ENCODE data around the gene CHRNG. TPM values are rescaled to one million over a fixed set of nuclear protein-coding genes. Genes with fewer than 3 reads are reported as not detected.

The CHRNG gene
- total and polyA plus RNA-seq, 2 donors (not counting 3 experiments of a cell fraction or from before 2014, with no cell fraction given) = not detected

GRCh38 chr2:232491139-232491780, 48.2 kb upstream of the CHRNG start:
- CTCF ChIA-PET = no interaction called here

More at GRCh38 chr2:232491139-232491780, 48.2 kb upstream of the CHRNG start:
- H4K20me1 ChIP-seq (replicated peaks; ENCODE audit: control insufficient read depth, extremely low read depth, insufficient read depth, low read length) = no peaks in the 10 kb centered on the region
- H3K9ac ChIP-seq (replicated peaks; ENCODE audit: extremely low read depth, insufficient read depth, low read length) = no peak overlapping the region
- TF ChIP-seq MAX (IDR thresholded peaks at IDR 0.05; ENCODE audit: insufficient read depth, insufficient read length) (no peak), GATA2 (IDR thresholded peaks at IDR 0.05; ENCODE audit: insufficient read depth, insufficient read length, low read depth, low read length) (no peak), FOS (IDR thresholded peaks at IDR 0.05; ENCODE audit: borderline replicate concordance, insufficient read depth, low read length) (no peak), JUN (IDR thresholded peaks at IDR 0.05; ENCODE audit: borderline replicate concordance, insufficient read depth, insufficient read length, low read depth) (no peak), CTCF (IDR thresholded peaks at IDR 0.05; ENCODE audit: extremely low read depth in 1 of 2, insufficient read depth in 1 of 2, low read depth in 1 of 2, low read length in 2 of 2) (no peak), MYC (IDR thresholded peaks at IDR 0.05; ENCODE audit: low read depth, low read length) (no peak), POLR2AphosphoS5 (IDR thresholded peaks at IDR 0.05; ENCODE audit: insufficient read depth, low read depth, low read length) (no peak), EZH2 (IDR thresholded peaks at IDR 0.05; ENCODE audit: borderline replicate concordance, low read depth, low read length, severe bottlenecking) (no peak), POLR2A (IDR thresholded peaks at IDR 0.05; ENCODE audit: low read depth, low read length) (no peak)
- no peaks in the 10 kb centered on the region for H3K9me3 ChIP-seq (replicated peaks; ENCODE audit: control insufficient read depth, insufficient read depth, low read length)
- no peak for FAIRE-seq
- H3K4me2 ChIP-seq (ENCODE audit: insufficient read depth, low read length) = no peak overlapping the region
- BruUV-seq (replicated peaks) = no TSS peak
- H3K9me1 ChIP-seq (replicated peaks; ENCODE audit: control insufficient read depth, extremely low read depth, insufficient read depth, low read length) = no peaks in the 10 kb centered on the region
- no peaks in the 10 kb centered on the region for H3K4me1 ChIP-seq (ENCODE audit: control insufficient read depth, extremely low read depth, insufficient read depth, low read length)
- POLR2A ChIA-PET = no interaction called here
- no peaks in the 10 kb centered on the region for H3K79me2 ChIP-seq (ENCODE audit: control insufficient read depth, insufficient read depth, low read length)
- H3K4me3 ChIP-seq (replicated peaks in 1 of 3; ENCODE audit: insufficient read depth in 1 of 3, low read depth in 1 of 3, low read length in 3 of 3) = no peak overlapping the region
- no peak for DNase-seq (ENCODE audit: low read depth, low spot score)
- H3K27me3 ChIP-seq (ENCODE audit: control insufficient read depth in 2 of 2, insufficient read depth in 2 of 2, low read length in 2 of 2) = peaks cover 19 to 27% of the 10 kb centered on the region in 2 experiments
- intact Hi-C loops (cut with micrococcal nuclease) = no loop called here
- dilution Hi-C loops (cut with MboI; ENCODE audit: extremely low pct_ligation_motif_present, low sequenced_read_pairs) = no loop called here
- no peaks in the 10 kb centered on the region for H3K36me3 ChIP-seq (ENCODE audit: control insufficient read depth in 2 of 2, extremely low read depth in 1 of 2, insufficient read depth in 2 of 2, low read length in 2 of 2)
- H2AFZ ChIP-seq (ENCODE audit: low read depth, low read length) = no peak overlapping the region
- no peak overlapping the region for H3K27ac ChIP-seq (ENCODE audit: insufficient read depth, low read depth, low read length)

Measured in endothelial cell of umbilical vein (primary cell).